Keratinocyte (primary cell): ENCODE measurements around the gene MND1.

Experiments used
- EZH2 ChIP-seq: IDR thresholded peaks from one replicate; pipeline ENCODE4 v1.6.1; 2012; ENCODE audit warnings: inconsistent platforms, mild to moderate bottlenecking, low read length, moderate library complexity
- TF ChIP-seq, protein P1 (sequence below), 3 experiments: IDR thresholded peaks in 1 of 3; conservative IDR thresholded peaks in 1 of 3; optimal IDR thresholded peaks in 1 of 3; 2 replicates in 2 of 3; 3 replicates in 1 of 3; pipeline versions ENCODE3 to v1.5.1; 2011; ENCODE audit warnings: low read length in 3 of 3, mild to moderate bottlenecking in 3 of 3, moderate library complexity in 2 of 3, control low read depth in 1 of 3, inconsistent platforms in 1 of 3; ENCODE audit not compliant: insufficient read depth in 2 of 3; ENCODE audit errors: extremely low read depth in 1 of 3

GRCh38 chr4:153420361-153420760, 75.9 kb downstream of the MND1 start:
- TF ChIP-seq, protein P1, sequence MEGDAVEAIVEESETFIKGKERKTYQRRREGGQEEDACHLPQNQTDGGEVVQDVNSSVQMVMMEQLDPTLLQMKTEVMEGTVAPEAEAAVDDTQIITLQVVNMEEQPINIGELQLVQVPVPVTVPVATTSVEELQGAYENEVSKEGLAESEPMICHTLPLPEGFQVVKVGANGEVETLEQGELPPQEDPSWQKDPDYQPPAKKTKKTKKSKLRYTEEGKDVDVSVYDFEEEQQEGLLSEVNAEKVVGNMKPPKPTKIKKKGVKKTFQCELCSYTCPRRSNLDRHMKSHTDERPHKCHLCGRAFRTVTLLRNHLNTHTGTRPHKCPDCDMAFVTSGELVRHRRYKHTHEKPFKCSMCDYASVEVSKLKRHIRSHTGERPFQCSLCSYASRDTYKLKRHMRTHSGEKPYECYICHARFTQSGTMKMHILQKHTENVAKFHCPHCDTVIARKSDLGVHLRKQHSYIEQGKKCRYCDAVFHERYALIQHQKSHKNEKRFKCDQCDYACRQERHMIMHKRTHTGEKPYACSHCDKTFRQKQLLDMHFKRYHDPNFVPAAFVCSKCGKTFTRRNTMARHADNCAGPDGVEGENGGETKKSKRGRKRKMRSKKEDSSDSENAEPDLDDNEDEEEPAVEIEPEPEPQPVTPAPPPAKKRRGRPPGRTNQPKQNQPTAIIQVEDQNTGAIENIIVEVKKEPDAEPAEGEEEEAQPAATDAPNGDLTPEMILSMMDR (optimal IDR thresholded peaks at IDR 0.05 in 1 of 3, IDR thresholded peaks at IDR 0.05 in 1 of 3, conservative IDR thresholded peaks at IDR 0.05 in 1 of 3; ENCODE audit: extremely low read depth in 1 of 3, insufficient read depth in 2 of 3, low read length in 3 of 3), result no peak
- TF ChIP-seq EZH2, result no peak
